GM18873 (cell line): Measurements from ENCODE around the gene CMSS1.
"Not testable (repeated sequence)": the region's sequence is repeated elsewhere in the genome, so short reads cannot be mapped to it uniquely, and the experiment has no call there.

Experiments used
- ATAC-seq: cut with Tn5 transposase; IDR thresholded peaks from one replicate; pipeline ENCODE4 v1.9.1; 2021; ENCODE audit warnings: mild to moderate bottlenecking, moderate library complexity, moderate number of reproducible peaks; ENCODE audit not compliant: unreplicated experiment, low FRiP score

CMSS1 gene

DNA sequence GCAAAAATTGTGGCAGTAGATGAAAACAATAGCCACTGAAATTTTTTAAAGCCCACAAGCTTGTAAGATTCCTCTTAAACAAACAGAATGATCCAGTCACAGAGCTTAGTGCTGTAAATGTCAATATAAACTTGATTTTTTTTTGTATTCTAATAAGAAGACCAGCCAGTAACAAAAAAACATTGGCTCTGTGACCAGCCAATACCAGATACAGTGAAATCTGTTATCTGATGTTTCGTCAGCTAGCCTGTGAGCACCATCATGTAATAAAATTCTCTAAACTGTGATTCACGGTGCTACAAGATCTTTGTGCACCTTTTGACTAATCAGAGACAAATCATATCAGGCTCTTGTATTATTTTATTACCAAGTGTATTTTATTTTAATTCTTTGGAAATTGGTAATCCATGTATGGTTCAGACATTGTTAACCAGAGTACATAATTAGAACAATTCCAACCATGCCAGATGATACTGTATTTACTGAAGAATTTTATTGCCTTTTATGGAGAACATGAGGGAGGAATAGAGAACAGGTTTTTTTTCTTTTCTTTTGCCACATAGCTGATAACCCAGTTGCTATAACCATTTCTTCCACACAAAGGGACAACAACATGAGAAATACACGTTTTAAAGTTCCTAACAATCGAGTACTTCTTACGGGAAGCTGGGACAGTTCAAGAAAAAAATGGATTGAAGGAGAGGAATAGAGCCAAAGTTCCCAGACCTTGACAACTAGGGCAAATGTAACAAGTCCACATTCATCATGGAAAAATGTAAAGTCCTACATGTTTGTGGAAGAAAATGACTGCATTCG, 224.7 kb downstream of the CMSS1 start:
- ATAC-seq = no peak

DNA sequence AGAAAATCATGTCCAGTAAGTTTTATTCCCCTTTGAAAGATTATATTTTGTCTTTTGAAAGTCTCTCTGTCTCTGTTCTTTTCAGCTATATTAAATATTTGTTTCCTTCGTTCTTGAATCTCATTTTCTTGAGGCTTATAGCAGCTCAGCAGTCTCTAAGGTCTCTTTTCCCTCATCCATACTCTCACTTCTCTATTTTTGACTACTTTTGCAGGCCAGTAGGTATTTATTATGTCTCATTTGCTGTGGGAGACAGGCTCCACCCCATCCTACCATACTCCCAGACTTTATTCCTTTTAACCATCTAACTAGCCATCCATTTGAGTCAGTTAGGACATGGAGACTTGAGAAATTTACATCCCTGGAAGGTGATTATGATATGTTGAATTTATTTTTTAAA, 225.6 kb downstream of the CMSS1 start:
- ATAC-seq = no peak

DNA sequence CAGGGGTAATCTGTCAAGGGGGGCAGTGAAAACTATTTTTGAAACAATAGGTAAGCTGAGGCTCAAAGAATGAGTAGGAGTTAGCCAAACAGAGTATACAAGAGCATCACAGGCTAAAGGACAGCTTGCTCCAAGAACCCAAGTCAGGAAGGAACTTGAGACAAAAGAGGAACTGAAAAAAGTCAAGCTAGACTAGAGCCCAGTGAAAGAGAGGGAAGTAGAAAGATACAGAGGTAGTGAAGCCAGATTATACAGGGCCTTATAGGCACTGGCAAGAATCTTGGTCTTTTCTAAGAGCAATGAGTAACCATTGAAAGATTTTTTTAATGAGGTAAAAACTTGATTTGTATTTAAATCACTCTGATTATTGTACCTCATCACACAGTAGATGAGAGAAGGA, 226.7 kb downstream of the CMSS1 start:
- ATAC-seq = peak; percentile 86

DNA sequence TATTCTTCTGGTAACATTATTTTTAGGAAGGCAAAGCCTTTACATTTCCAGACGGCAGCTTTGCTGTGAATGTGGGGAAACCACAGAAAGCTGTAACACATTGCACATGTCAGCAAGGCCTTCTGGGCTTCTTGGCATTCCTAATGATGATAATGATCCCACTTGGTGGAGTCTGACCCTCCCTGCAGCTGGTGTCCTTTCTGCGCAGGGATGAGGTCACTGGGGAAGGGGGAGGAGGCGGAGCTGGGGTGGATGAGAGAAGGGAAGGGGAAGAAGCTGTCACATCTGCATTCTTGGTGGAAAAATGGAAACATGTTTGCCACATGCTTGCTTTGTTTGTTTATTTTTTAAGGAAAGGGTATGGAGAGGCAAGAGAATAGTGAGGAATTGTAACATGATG, 228.0 kb downstream of the CMSS1 start:
- no peak for ATAC-seq

DNA sequence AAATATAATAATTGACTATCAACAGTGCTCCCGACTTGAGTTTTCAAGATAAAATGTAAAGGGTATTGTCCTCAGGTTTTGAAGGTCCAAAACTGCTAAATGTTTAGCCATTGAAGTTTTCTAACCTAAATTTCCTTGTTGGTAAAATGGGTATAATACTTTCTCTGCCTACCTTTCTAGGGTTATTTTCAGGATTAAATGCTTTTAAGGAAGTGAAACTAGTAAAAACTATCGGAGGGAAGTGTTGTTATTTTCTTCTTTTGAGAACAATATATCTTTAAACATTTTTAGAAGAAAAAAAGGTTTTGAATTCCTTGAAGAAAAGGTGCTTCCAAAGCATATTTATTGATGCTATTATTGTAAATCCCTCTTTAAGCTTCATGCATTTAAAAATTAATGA, 229.3 kb downstream of the CMSS1 start:
- ATAC-seq = no peak

DNA sequence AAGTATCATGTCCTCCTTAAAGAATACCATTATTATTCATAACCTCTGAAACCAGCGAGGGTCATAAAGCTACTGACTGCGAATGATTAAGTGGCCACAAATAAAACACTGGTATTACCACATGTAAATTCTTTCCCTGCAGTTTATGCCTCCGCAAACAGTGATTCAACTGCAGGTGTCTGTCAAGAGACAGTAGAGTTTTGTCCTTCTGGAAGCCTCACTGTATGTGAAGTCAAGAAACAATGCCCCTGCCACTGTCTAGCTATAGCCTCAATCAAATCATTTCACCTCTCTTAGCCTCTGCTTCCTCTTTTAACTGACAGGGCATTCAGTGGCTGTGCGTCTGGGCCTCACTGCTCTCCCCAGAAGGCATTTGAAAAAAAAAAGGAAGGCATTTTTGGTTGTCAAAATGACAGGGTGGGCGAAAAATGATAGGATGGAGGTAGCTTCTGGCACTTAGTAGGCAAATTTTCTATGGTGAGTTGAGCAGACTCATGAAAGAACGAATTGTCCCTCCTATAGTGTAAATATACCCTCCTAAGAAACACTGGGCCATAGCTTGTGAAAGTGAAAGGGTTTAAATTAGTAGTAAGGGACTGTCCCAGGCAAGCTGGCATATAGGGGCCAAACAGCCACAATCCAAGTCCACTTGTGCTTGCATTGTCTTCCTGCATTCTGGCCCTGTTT, 229.9 kb downstream of the CMSS1 start:
- ATAC-seq = peak; percentile 77

DNA sequence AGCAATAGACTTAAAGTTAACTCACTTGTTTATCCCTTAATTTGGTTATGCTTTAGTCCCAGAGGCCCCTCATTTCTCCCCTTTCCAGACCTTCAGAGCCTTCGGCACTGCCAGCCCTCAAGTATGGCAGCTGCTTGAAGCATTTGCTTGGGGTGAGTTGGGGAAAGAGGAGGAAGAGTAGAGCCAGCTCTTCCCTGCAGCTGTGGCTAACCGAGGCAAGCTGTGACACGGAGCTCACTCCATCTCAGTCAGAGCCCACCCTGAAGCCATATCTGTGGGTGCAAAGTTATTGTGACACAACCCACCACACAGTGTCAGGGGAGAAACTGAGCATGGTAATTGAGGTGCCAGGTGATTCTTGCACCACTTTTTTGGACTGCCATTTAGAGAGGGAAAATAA, 230.6 kb downstream of the CMSS1 start:
- no peak for ATAC-seq

DNA sequence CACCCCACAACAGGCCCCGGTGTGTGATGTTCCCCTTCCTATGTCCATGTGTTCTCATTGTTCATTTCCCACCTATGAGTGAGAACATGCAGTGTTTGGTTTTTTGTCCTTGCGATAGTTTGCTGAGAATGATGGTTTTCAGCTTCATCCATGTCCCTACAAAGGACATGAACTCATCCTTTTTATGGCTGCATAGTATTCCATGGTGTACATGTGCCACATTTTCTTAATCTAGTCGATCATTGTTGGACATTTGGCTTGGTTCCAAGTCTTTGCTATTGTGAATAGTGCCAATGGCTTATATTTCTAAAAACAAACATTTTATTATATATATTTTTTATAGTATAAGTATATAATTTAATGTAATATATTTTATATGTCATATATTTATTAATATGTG, 233.9 kb downstream of the CMSS1 start:
- ATAC-seq = not testable (repeated sequence)

DNA sequence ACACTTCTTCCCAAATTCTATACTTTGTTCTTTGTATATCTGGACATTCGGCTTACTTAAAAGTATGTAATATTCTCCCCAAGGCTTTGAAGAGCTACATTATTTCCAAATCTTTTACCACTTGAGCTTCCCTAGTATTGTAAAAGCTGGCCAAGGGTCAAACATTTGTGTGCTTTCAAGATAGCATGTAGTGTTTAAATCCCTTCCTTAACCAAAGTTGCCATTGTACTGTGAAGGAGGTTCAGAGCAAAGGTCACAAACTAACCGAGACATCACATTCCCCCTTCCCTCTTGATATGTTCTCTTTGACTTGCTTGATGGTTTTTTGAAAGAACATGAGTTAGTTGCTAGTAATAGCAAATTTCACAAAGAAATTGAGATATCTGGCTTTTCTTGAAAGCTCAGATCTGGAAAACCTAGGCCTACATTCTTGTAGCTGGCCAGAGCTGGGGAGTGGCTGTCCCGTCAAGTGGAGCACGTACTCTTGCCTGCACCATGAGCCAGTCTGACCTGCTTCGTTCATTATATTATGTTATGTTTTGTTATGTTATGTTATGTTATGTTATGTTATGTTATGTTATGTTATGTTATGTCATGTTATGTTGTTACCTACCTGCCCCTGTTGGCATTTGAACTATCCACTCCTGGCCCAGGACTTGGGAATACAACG, 236.4 kb downstream of the CMSS1 start:
- ATAC-seq = no peak

DNA sequence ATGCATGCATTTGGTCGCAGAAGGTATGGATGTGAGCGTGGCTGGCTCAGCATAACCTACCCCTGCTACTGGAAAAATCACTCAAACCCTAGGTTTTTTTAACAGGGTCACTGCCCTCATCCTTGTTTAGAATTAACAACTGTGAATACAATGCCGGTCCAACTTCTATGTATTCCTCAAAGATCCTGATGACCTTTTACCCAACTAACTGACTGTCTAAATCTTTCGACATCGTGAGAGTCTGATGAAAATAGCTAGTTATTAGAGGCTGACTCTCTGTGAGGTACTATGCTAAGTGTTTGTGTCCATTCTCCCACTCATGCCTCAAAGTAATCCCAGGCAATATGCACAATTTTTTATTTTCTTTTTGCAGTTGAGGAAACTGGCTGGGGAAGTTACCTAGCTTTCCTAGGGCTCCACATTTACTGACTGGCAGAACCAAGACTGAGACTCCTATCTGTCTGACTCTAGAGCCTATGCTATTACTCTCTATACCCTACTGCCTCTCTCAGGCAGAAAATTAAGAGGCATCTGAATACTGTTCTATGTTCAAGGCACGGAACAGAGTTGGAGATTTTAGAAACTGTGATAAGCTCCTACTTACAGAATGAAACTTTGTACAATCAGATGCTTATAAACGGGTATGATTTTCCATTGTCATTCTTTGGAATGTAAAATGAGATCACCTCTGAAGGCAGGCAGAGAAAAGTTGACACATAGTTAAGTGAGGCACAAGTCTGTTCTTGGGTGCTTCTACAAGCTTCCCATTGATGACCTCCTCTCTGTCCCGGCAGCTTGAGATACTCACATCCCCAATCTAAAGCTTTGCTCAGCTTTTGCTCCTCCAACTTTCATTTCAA, 240.3 kb downstream of the CMSS1 start:
- ATAC-seq = no peak

DNA sequence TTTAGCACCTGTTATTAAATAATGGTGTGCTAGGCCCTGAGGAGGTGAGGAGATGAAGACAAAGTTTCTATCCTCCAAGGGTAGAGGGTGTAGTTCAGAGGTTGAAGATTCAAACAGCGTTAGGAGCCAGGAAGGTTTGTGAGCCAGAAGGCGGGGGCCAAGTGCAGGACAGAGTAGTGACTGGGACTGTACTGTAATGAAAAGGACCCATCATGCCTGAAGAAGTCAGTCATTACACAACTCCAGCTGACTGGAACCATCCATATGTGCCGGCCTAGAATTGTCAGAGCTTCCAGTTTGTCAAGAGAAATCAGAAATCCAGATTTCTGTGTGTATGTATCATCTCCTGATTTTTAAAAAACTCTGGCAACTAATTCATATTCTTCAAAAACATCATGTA, 241.8 kb downstream of the CMSS1 start:
- no peak for ATAC-seq

DNA sequence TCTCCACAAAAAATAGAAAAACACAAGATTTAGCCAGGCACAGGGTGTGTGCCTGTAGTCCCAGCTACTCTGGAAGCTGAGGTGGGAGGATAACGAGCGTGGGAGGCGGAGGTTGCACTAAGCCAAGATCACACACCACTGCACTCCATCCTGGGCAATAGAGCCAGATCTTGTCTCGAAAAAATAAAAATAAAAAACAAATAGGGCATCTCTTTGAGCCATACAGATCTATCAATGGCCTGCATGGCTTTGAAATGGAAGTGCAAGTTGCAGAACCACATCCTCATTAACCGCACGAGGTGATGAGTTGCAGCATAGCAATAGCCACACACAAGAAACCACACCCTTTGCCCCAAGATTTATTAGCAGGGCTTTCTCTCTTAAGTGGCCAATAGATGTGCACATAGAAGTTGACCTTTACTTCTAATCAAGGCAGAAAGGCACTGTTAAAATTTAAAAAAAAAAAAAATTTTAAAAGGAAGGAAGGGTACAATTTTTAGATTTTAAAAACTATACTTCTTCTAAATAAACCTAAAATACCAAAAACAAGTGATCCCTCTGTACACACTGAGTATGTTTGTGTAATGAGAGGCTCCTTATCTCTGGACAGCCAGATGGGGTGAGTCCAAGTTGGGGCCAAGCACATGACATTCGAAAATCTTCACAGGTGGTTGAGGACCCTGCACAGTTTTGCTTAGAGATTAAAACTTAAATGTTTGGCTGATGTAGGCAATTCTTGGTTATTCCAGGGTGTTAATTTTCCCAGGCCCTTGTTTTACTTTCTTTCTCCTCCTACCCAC, 243.2 kb downstream of the CMSS1 start:
- no peak for ATAC-seq

DNA sequence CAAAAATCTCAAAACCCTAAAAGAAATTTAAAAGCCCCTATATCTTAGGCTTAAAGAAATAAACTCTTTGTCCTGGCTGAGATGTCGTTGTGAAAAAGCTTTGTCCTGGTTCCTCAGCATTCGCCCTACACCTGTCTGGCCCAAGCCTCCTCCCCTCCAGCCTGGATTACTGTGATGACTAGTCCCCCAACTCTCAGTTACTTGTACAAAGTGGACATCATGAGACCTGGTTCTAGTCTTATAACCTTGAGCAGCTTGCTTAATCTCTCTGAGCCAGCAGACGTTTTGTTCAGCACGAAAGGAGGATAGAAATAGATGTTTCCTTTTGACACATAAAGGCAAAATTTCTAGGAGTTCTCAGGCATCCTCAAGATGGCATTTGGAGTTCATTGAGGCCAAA, 245.0 kb downstream of the CMSS1 start:
- no peak for ATAC-seq

DNA sequence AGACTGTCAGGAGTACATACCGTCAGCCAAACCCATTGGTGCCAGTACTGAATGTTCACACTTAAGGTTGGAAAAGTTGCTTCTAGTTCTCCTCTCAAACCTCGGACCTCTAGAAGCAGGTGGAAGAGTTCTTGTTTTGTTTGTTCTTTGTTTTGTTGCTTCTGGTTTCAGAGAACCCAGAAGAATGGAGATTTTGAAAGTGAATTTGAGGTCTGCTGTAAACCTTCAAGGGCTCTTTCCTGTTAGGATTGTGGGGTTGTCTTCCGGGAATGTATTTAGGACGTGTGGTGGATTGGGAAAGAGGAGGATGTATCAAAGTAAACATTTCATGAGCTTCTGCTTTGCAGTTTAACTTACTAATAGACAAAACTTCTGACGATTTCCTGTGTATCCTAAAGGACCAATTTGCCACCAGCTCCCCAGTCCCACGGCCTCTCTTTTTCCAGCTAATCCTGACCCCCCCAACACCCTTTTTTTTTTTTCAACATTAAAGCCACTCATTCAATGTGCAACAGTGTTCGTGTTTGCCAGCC, 246.3 kb downstream of the CMSS1 start:
- no peak for ATAC-seq

DNA sequence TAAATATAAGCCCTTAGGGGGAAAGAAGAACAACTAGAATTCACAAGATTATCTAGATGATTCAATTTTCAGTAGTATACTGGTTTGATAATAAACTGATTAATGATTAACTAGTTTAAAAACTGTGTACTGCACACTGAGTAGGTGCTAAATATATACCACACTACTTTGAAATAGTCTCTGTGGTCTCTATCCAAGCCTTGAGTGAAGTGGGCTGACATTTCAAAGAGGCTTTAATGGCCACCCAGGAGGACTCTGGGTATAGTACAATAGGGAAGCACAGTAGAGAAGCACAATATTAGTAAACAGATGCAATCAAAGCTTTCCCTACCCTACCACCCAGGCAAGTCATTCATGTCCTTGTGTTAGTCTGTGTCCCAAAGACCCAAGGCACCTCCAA, 249.9 kb downstream of the CMSS1 start:
- ATAC-seq = no peak

DNA sequence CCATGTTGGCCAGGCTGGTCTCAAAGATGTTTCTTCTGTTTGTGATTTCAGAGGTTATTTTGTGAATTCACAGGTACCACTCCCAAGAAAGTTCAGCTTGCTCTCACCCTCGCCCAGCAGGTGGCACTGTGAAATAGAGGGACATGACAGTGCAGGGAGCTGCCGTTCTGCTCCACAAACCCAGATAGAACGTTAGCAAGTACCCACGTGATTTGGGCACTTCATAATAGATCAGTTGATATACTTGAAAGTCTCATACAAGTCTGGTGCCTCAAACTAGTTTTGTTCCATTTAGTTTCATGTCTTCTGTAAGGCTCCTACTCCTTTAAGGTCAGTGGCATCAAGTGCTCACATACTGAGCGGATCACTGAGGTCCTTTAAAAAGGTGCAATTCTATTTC, 251.2 kb downstream of the CMSS1 start:
- ATAC-seq = peak; percentile 65

DNA sequence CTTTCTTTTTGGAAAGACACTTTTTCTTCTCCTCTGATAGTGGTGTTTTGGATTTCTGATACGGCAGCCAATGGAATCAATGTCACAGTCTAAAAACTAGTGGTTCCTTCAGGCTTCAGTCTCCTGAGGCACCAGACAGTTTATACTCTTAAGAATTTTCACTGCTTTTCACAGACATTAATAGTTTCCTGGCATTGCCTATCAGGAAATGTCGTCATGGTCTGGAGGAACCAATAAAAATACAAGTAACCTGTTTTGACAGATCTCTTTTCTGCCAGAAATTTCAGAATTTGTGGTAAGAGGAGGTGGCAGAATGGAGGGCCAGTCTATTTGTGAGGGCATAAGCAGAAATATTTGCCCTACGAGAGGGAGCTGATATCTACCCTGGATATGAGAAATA, 251.8 kb downstream of the CMSS1 start:
- ATAC-seq = no peak

DNA sequence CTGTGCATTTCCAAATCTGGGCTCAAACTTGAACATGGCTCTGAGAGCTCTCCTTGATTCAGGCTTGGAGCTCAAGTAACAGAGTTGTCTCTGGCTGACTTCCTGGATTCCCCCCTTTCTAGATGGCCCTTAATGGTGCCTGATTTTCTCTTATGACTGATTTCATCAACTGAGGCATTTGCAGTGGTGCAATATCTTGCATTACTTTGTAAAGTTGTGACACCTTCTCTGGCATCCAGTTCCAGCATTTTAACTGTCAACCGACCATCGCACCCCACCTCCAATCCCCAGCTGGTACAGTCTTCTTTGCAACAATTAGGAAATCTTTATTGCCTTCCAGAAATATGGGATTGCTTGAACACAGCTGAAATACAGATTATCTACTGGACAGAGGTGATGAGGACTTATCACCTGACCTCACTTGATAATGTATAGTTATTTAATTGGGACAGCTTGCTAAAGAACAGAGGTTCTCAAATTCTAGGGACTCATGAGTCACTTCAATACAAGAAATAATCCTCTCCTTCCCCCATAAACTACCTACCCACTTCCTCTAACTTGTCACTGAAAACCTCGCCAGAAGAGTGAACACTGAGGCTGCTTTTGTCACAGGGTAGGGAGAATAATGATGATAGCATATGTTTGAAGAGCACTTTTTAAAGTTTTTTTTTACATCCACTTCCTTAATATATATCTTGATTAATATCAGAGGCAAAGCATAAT, 254.8 kb downstream of the CMSS1 start:
- ATAC-seq = peak; percentile 52
